ENCODE results near the gene ARHGEF28.

Gene ARHGEF28

DNA sequence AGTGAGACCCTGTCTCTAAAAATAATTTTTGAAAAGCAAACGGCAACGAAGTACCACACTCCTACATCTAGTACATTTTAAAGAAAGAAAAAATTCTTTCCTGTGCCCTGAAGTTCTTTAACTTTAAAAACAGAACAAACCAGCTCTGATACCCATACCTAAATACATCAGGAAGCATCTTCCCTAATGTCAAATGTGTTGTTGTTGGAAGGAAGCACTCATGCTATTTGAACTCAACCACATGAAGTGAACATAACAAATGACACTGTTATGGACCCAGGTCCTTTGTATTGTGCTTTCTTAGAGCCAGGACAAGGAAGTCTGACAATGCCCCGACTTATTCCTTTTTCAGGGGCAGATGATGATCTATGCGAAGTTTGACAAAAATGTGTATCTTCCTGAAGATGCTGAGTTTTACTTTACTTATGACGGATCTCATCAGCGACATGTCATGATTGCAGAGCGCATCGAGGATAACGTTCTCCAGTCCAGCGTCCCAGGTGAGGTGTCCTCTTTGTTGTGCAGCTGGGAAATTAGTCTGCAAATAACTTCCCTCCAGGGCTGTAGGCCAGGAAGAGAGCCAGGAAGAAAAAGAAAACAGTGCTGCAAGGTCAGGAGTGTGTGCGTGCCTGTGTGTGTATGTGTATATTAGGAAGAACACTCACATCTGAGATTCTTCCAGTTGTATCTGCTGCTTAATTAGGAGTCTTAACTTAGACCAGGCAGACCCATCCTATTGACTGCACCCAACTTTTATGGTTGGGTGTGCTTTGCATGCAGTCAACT lies 123.7 kb downstream of the ARHGEF28 start:
- TF ChIP-seq TCF4 (CRISPR knock-in tag; IDR thresholded peaks at IDR 0.05; ENCODE audit: borderline replicate concordance) = no peak
- no peak for TF ChIP-seq ZC3H10 (CRISPR knock-in tag; IDR thresholded peaks at IDR 0.05)
- TF ChIP-seq CSDC2 (CRISPR knock-in tag; IDR thresholded peaks at IDR 0.05) = no peak
- no peak for TF ChIP-seq OSR1 (CRISPR knock-in tag; IDR thresholded peaks at IDR 0.05)
- no peak for TF ChIP-seq BACH2 (CRISPR knock-in tag; IDR thresholded peaks at IDR 0.05; ENCODE audit: borderline replicate concordance)
- no peak for TF ChIP-seq ZNF70 (CRISPR knock-in tag; IDR thresholded peaks at IDR 0.05)
- TF ChIP-seq, protein P1, sequence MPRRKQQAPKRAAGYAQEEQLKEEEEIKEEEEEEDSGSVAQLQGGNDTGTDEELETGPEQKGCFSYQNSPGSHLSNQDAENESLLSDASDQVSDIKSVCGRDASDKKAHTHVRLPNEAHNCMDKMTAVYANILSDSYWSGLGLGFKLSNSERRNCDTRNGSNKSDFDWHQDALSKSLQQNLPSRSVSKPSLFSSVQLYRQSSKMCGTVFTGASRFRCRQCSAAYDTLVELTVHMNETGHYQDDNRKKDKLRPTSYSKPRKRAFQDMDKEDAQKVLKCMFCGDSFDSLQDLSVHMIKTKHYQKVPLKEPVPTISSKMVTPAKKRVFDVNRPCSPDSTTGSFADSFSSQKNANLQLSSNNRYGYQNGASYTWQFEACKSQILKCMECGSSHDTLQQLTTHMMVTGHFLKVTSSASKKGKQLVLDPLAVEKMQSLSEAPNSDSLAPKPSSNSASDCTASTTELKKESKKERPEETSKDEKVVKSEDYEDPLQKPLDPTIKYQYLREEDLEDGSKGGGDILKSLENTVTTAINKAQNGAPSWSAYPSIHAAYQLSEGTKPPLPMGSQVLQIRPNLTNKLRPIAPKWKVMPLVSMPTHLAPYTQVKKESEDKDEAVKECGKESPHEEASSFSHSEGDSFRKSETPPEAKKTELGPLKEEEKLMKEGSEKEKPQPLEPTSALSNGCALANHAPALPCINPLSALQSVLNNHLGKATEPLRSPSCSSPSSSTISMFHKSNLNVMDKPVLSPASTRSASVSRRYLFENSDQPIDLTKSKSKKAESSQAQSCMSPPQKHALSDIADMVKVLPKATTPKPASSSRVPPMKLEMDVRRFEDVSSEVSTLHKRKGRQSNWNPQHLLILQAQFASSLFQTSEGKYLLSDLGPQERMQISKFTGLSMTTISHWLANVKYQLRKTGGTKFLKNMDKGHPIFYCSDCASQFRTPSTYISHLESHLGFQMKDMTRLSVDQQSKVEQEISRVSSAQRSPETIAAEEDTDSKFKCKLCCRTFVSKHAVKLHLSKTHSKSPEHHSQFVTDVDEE (CRISPR knock-in tag; IDR thresholded peaks at IDR 0.05) = no peak
- TF ChIP-seq ISL1 (CRISPR knock-in tag; IDR thresholded peaks at IDR 0.05) = no peak
- no peak for TF ChIP-seq GLIS3 (CRISPR knock-in tag; IDR thresholded peaks at IDR 0.05)
- TF ChIP-seq CREB5 (CRISPR knock-in tag; IDR thresholded peaks at IDR 0.05; ENCODE audit: low read depth) = no peak
- no peak for TF ChIP-seq RARB (CRISPR knock-in tag; IDR thresholded peaks at IDR 0.05)
- no peak for TF ChIP-seq ARNTL (CRISPR knock-in tag; IDR thresholded peaks at IDR 0.05; ENCODE audit: borderline replicate concordance, low read depth)
- TF ChIP-seq ZFP3 (CRISPR knock-in tag; IDR thresholded peaks at IDR 0.05) = no peak
- no peak for TF ChIP-seq PPARA (CRISPR knock-in tag; IDR thresholded peaks at IDR 0.05; ENCODE audit: borderline replicate concordance)
- TF ChIP-seq ZNF8 (CRISPR knock-in tag; IDR thresholded peaks at IDR 0.05) = no peak
- TF ChIP-seq, protein P2, sequence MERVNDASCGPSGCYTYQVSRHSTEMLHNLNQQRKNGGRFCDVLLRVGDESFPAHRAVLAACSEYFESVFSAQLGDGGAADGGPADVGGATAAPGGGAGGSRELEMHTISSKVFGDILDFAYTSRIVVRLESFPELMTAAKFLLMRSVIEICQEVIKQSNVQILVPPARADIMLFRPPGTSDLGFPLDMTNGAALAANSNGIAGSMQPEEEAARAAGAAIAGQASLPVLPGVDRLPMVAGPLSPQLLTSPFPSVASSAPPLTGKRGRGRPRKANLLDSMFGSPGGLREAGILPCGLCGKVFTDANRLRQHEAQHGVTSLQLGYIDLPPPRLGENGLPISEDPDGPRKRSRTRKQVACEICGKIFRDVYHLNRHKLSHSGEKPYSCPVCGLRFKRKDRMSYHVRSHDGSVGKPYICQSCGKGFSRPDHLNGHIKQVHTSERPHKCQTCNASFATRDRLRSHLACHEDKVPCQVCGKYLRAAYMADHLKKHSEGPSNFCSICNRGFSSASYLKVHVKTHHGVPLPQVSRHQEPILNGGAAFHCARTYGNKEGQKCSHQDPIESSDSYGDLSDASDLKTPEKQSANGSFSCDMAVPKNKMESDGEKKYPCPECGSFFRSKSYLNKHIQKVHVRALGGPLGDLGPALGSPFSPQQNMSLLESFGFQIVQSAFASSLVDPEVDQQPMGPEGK (CRISPR knock-in tag; IDR thresholded peaks at IDR 0.05; ENCODE audit: borderline replicate concordance) = no peak
- no peak for TF ChIP-seq ZNF565 (CRISPR knock-in tag; conservative IDR thresholded peaks at IDR 0.05; ENCODE audit: low read depth)
- TF ChIP-seq TOX (CRISPR knock-in tag; IDR thresholded peaks at IDR 0.05; ENCODE audit: borderline replicate concordance) = no peak
- ATAC-seq = no peak

- ATAC-seq = no peak
- TF ChIP-seq TOX (CRISPR knock-in tag; IDR thresholded peaks at IDR 0.05; ENCODE audit: borderline replicate concordance) (no peak), CSDC2 (CRISPR knock-in tag; IDR thresholded peaks at IDR 0.05) (no peak), OSR1 (CRISPR knock-in tag; IDR thresholded peaks at IDR 0.05) (no peak), ARNTL (CRISPR knock-in tag; IDR thresholded peaks at IDR 0.05; ENCODE audit: borderline replicate concordance, low read depth) (no peak), CREB5 (CRISPR knock-in tag; IDR thresholded peaks at IDR 0.05; ENCODE audit: low read depth) (no peak)
- TF ChIP-seq, protein P1 (CRISPR knock-in tag; IDR thresholded peaks at IDR 0.05) = no peak
- TF ChIP-seq, protein P3, sequence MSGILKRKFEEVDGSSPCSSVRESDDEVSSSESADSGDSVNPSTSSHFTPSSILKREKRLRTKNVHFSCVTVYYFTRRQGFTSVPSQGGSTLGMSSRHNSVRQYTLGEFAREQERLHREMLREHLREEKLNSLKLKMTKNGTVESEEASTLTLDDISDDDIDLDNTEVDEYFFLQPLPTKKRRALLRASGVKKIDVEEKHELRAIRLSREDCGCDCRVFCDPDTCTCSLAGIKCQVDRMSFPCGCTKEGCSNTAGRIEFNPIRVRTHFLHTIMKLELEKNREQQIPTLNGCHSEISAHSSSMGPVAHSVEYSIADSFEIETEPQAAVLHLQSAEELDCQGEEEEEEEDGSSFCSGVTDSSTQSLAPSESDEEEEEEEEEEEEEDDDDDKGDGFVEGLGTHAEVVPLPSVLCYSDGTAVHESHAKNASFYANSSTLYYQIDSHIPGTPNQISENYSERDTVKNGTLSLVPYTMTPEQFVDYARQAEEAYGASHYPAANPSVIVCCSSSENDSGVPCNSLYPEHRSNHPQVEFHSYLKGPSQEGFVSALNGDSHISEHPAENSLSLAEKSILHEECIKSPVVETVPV (CRISPR knock-in tag; IDR thresholded peaks at IDR 0.05) = no peak
These were observed 125.4 kb downstream of the ARHGEF28 start for GRCh38 chr5:73751254-73751914.
